Inferior parietal cortex (tissue), 1 donor: ENCODE data around the gene PIPOX.

ENCODE experiments used
- DNase-seq: peaks from one replicate; pipeline ENCODE4 v3.0.0-alpha.2; 2016; ENCODE audit errors: extremely low spot score

The PIPOX gene

GRCh38 chr17:29099527-29099926, 56.6 kb downstream of the PIPOX start:
- DNase-seq, result no peak

- DNase-seq, result no peak
These were observed 57.4 kb downstream of the PIPOX start for GRCh38 chr17:29100296-29100695.

GRCh38 chr17:29102046-29102445, 59.1 kb downstream of the PIPOX start:
- DNase-seq, result no peak

- DNase-seq, result no peak
These were observed 59.8 kb downstream of the PIPOX start for GRCh38 chr17:29102741-29103181.

GRCh38 chr17:29103341-29103740, 60.4 kb downstream of the PIPOX start:
- no peak for DNase-seq
